ENCODE results near the gene TIAM1.

The TIAM1 gene, protein sequence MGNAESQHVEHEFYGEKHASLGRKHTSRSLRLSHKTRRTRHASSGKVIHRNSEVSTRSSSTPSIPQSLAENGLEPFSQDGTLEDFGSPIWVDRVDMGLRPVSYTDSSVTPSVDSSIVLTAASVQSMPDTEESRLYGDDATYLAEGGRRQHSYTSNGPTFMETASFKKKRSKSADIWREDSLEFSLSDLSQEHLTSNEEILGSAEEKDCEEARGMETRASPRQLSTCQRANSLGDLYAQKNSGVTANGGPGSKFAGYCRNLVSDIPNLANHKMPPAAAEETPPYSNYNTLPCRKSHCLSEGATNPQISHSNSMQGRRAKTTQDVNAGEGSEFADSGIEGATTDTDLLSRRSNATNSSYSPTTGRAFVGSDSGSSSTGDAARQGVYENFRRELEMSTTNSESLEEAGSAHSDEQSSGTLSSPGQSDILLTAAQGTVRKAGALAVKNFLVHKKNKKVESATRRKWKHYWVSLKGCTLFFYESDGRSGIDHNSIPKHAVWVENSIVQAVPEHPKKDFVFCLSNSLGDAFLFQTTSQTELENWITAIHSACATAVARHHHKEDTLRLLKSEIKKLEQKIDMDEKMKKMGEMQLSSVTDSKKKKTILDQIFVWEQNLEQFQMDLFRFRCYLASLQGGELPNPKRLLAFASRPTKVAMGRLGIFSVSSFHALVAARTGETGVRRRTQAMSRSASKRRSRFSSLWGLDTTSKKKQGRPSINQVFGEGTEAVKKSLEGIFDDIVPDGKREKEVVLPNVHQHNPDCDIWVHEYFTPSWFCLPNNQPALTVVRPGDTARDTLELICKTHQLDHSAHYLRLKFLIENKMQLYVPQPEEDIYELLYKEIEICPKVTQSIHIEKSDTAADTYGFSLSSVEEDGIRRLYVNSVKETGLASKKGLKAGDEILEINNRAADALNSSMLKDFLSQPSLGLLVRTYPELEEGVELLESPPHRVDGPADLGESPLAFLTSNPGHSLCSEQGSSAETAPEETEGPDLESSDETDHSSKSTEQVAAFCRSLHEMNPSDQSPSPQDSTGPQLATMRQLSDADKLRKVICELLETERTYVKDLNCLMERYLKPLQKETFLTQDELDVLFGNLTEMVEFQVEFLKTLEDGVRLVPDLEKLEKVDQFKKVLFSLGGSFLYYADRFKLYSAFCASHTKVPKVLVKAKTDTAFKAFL (N-terminal part only)

GRCh38 chr21:31343680-31344480 lies at the start of gene TIAM1:
Gene TIAM1, minus strand, starts transcription at chr21:31344261. Its CDS starts 77,289 bp downstream, at chr21:31266972.
- in situ Hi-C loops (cut with MboI; ENCODE audit: low sequenced_read_pairs): no loop called here

- in situ Hi-C loops (cut with MboI; ENCODE audit: low sequenced_read_pairs): no loop called here
Observed at GRCh38 chr21:31387560-31388186, 43.6 kb upstream of the TIAM1 start.

DNA sequence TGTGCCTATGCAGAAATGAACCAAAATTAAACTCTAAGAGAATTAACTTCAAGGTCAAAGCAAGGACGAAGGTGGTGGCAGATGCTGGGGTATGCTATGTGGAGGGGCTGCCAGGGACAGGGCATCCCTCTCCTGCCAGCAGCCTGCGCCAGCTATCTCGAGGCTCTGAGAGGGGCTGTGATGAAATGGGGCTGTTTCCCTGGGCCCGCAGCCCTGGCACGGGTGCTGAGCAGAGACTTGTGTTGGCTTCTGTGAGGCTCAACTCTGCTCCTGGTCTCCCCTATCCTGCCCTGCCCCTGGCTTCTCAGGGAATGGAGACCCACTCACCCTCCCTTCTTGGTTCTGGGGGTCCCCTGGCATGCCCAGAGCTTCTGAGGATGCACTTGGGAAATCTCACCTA lies 41.9 kb upstream of the TIAM1 start:
- in situ Hi-C loops (cut with MboI; ENCODE audit: low sequenced_read_pairs): no loop called here

- in situ Hi-C loops (cut with MboI; ENCODE audit: low sequenced_read_pairs): no loop called here
Observed at GRCh38 chr21:31383770-31384169, 39.7 kb upstream of the TIAM1 start.

GRCh38 chr21:31382060-31382459 lies 38.0 kb upstream of the TIAM1 start:
- in situ Hi-C loops (cut with MboI; ENCODE audit: low sequenced_read_pairs): no loop called here

DNA sequence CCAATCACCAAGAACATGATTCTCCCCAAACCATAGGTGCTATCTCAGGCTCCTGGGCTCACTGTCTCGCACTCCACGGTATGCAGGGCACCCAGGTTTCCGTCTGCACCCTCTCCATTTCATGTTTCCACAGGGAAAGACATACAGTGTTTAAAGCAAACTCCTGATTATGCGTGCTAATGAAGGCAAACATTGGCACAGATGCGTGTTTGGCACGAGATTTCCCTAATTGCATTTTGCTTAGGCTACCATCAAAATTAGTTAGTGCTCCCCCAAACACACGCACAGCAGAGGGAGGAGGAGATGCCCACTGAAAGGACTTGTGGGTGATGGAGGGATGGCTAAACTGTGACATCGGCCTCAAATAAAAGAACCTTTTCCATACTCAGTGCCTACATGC lies 32.2 kb upstream of the TIAM1 start:
- in situ Hi-C loops (cut with MboI; ENCODE audit: low sequenced_read_pairs): no loop called here

DNA sequence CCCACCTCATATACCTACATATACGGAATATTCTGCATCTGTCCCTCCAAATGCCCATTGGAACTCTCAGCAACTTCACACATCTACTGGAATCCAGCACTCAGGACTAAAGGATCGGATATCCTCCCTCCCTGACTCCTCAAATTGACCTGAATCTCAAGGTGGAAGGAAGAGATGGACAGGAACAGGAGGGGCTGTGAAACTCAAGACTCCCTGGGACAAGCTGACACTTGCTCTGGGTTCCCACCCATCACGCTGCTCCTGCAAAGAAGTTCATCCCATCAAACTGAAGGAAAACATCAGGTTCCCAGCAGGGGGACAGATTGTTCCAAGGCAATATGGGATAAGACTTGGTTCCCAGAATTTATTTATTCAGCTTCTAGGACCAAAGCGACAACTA lies 30.3 kb upstream of the TIAM1 start:
- in situ Hi-C loops (cut with MboI; ENCODE audit: low sequenced_read_pairs): no loop called here

DNA sequence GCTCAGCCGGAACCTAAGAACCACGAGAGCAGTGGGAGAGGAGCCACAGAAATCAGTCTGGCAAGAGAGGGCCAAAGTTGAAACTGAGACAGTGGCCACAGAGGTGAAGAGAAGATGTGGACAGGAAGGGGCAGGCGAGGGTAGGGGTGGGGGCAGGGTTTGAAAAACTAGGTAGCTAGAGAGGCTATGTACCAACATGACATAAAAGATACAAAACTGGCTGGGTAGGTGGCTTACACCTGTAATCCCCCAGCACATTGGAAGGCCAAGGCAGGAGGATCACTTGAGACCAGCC lies 28.4 kb upstream of the TIAM1 start:
- in situ Hi-C loops (cut with MboI; ENCODE audit: low sequenced_read_pairs): no loop called here

GRCh38 chr21:31371715-31372470 lies 27.8 kb upstream of the TIAM1 start:
- in situ Hi-C loops (cut with MboI; ENCODE audit: low sequenced_read_pairs): no loop called here

GRCh38 chr21:31370893-31371544 lies 27.0 kb upstream of the TIAM1 start:
- in situ Hi-C loops (cut with MboI; ENCODE audit: low sequenced_read_pairs): no loop called here

- in situ Hi-C loops (cut with MboI; ENCODE audit: low sequenced_read_pairs): no loop called here
Observed at GRCh38 chr21:31370281-31370892, 26.3 kb upstream of the TIAM1 start.

DNA sequence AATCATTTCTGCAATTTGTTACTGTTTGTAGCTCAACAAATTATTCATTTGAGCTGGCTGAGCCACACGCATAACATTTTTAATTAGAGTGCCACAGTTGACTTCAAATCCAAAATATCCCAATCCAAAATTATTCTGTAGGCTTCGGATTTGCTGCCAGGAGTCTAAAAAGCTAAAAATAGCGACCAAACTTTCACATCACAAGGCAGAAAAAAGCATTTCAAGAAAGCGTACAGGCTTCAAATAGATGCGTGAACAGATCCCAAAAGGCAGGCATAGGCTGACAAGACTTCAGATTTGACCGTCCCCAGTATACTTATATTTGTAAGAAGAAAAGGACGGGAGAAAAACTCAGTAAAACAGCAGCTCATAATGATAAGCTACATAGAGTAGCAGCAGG lies 24.3 kb upstream of the TIAM1 start:
- in situ Hi-C loops (cut with MboI; ENCODE audit: low sequenced_read_pairs): no loop called here

DNA sequence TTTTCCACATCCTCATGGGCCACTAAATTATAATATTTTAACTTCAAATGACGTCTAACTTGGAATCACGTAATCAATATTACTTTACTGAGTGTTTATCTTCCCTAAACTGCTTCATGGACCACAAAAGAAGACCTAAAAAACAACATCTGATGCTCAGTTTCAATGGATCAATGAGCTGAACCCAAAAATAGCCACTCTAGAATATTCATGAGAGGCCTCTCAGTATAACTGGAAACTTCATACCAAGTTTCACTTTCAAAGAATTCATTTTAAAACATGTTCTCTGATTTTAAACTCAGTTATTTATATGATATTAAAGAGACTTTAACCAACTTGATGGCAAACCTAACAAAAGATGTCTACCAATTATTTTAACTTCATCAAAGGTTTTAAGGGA lies 23.7 kb upstream of the TIAM1 start:
- in situ Hi-C loops (cut with MboI; ENCODE audit: low sequenced_read_pairs): no loop called here

- in situ Hi-C loops (cut with MboI; ENCODE audit: low sequenced_read_pairs): no loop called here
Observed at GRCh38 chr21:31366825-31367224, 22.8 kb upstream of the TIAM1 start.

DNA sequence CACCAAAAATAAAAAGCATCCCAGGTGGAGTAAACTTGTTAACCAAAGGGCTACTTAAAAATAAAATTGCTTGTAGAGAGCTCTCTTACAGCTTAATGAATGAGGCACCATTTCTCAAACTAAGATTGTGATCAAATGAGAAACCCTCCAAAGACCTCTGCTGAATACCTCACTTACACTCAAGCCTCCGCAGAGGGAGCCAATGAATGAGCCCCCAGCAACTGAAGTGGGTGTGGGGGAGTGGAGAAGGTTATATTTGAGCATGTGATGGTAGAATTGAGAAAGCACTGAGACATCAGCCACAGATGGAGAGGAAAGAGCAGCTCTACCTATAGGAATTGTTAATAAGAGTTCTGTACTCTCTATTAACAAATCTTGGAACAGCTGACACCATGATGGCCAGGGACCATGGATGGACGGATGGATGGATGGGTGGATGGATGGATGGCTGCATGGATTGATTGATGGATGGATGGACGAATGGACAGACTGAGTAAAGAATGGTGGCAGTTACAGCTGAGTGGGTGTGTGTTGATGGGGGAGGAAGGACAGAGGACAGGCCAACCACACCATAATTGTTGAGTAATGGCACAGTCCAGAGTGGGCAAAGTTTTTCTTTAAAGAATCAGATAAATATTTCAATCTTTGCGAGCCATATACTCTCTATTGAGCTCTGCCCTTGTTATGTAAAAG lies 20.3 kb upstream of the TIAM1 start:
- in situ Hi-C loops (cut with MboI; ENCODE audit: low sequenced_read_pairs): no loop called here

DNA sequence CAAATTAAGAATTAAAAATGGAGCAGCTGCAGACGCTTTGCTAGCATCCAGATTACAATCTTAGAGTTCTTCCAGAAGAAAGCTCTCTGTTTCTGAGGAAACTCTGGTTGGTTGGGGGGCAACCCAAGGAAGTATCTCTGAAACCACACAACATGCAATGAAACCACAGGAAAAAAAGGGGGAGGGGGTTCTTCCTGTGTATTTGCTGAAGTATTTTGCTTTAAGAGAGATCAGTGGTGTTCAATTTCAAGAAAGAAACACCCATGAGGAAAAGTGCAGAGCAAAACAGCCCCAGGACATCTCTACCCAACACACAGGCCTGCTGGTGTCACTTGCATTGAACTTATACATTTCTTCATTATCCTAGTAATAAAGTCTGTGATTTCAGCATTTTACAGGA lies 19.7 kb upstream of the TIAM1 start:
- in situ Hi-C loops (cut with MboI; ENCODE audit: low sequenced_read_pairs): no loop called here

GRCh38 chr21:31360717-31361116 lies 16.7 kb upstream of the TIAM1 start:
- in situ Hi-C loops (cut with MboI; ENCODE audit: low sequenced_read_pairs): no loop called here

DNA sequence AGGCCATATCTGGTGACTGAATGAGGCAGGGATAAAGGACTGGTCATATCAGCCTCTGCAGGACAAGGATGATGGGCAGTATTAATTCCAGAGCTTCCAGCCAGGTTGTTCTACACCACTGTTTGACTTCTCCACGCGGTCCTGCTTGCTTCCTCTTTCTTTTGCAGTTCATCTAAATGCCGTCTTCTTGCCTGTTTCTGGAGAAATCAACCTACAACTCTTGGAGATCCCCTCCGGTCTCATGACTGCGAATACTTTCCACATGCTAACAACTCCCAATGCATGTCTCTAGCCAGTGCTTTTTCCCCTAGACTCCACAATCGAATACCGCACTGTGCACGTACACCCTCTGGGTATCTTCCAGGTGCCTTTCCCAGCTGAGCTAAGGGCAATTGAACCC lies 14.1 kb upstream of the TIAM1 start:
- in situ Hi-C loops (cut with MboI; ENCODE audit: low sequenced_read_pairs): no loop called here

Data from hTERT RPE-1 (cell line).